ENCODE measurements around the gene PRX.
"Not testable (repeated sequence)": the region's sequence is repeated elsewhere in the genome, so short reads cannot be mapped to it uniquely, and the experiment has no call there.

The PRX gene, protein sequence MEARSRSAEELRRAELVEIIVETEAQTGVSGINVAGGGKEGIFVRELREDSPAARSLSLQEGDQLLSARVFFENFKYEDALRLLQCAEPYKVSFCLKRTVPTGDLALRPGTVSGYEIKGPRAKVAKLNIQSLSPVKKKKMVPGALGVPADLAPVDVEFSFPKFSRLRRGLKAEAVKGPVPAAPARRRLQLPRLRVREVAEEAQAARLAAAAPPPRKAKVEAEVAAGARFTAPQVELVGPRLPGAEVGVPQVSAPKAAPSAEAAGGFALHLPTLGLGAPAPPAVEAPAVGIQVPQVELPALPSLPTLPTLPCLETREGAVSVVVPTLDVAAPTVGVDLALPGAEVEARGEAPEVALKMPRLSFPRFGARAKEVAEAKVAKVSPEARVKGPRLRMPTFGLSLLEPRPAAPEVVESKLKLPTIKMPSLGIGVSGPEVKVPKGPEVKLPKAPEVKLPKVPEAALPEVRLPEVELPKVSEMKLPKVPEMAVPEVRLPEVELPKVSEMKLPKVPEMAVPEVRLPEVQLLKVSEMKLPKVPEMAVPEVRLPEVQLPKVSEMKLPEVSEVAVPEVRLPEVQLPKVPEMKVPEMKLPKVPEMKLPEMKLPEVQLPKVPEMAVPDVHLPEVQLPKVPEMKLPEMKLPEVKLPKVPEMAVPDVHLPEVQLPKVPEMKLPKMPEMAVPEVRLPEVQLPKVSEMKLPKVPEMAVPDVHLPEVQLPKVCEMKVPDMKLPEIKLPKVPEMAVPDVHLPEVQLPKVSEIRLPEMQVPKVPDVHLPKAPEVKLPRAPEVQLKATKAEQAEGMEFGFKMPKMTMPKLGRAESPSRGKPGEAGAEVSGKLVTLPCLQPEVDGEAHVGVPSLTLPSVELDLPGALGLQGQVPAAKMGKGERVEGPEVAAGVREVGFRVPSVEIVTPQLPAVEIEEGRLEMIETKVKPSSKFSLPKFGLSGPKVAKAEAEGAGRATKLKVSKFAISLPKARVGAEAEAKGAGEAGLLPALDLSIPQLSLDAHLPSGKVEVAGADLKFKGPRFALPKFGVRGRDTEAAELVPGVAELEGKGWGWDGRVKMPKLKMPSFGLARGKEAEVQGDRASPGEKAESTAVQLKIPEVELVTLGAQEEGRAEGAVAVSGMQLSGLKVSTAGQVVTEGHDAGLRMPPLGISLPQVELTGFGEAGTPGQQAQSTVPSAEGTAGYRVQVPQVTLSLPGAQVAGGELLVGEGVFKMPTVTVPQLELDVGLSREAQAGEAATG (N-terminal part only)

GRCh38 chr19:40413291-40413845 is at the start of gene PRX:
TSS of gene PRX (minus strand) at chr19:40413378. CDS start at chr19:40407932, 5,446 bp downstream.
- no peak for DNase-seq (ENCODE audit: low read depth)

DNA sequence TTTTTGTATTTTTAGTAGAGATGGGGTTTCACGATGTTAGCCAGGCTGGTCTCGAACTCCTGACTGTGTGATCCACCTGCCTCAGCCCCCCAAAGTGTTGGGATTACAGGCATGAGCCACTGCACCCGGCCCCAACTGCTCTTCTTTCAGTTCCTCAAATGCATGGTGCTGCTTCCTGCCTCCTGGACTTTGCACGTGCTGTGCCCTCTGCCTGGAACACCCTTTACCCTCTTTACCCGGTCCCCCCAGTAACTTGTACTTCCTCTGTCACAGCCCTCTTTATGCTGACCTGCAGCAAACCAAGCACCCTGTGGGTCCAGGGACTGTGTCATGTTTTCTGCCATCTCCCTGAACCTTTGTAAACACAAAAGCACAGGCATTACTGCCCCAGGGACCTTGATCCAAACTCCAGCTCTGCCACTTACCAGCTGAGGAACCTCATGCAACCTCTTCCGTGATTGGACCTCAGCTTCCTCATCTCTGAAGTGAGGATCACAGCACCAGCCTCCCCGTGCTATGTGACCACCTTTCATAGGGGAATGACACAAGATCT is 48.6 kb upstream of the PRX start:
- no peak for DNase-seq (ENCODE audit: low read depth)

GRCh38 chr19:40460185-40460584 is 47.0 kb upstream of the PRX start:
- DNase-seq (ENCODE audit: low read depth), result no peak

DNA sequence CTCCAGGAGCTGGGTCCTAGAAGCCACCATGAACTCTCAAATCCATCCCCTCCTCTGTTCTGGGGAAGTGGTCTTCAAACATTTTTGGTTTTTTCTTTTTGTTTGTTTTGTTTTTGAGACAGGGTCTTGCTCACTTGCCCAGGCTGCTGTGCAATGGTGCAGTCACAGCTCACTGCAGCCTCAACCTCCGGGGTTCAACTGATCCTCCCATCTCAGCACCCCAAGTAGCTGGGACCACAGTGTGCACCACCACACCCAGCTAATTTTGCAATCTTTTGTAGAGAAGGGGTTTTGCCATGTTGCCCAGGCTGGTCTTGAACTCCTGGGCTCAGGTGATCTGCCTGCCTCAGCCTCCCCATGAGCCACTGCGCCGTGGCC is 45.4 kb upstream of the PRX start:
- DNase-seq (ENCODE audit: low read depth), result no peak

DNA sequence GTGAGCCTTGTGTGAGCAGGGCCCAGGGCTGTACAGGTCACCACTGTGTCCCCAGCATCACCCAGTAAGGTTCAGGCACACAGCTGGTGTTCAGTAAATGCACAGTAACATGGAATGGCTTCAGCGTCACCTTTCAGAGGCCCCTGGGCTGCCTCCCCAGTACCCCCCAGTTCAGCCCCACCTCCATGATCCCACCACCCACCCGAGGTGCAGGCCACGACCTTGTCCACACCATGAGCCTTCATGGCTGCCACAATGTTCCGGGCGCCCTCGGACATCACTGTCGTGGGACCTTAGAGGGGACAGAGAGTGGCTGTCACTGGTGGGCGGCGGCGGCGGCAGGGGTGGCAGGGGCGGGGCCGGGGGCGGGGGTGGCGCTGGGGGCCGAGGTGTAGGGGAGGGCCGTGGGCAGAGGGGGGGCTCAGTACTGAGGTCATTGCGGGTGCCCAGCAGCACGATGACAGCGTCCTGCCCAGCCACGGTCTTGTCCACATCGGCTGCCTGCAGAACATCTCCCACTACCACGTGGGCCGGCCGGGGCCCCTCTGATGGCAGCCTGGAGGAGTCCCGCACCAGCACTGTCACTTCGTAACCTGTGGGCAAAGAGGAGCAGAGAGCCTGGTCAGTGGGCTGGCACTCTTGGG is 44.9 kb upstream of the PRX start:
- no peak for DNase-seq (ENCODE audit: low read depth)

- DNase-seq (ENCODE audit: low read depth), result no peak
Observed at GRCh38 chr19:40457048-40457447, 43.9 kb upstream of the PRX start.

- DNase-seq (ENCODE audit: low read depth), result not testable (repeated sequence)
Observed at GRCh38 chr19:40453943-40454342, 40.8 kb upstream of the PRX start.

DNA sequence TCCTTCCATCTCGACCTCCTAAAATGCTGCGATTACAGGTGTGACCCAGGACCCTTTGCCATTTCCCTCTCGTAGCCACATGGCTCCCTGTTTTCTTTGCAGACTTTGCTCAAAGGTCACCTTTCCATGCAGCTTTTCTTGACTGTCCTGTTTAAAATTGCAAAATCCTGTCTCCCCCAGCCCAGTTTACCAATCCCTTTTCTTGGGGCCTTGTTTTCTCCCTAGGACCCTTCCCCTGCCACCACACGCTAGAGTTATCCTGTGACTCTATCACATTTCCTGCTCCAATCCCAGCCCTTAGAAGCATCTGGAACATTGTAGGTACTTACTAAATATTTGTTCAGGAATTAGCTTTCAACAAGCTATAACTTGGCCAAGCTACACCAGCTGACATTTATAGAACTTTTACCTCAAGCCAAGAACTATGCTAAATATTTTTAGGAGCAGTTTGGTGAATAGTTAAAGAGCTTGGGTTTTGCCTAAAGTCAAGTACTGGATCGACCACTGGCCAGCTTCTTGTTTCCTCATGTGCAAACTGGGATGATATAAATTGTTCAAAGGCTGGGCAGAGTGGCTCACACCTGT is 40.1 kb upstream of the PRX start:
- DNase-seq (ENCODE audit: low read depth), result no peak

DNA sequence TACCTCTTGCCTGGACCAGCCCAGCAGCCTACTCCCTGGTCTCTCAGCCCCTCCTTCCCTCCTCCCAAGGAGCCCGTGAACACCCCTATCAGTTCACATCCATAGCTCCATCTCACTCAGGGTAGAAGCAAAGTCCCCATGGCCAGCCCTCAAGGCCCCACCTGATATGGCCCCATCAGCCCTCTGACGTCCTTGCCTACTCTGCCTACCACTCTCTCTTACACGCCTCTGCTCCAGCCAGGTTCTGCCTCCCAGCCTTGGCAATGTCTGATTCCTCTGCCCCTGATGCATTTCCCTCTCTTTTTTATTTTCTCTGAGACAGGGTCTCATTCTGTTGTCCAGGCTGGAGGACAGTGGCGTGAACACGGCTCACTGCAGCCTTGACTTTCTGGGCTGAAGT is 38.8 kb upstream of the PRX start:
- DNase-seq (ENCODE audit: low read depth), result no peak

DNA sequence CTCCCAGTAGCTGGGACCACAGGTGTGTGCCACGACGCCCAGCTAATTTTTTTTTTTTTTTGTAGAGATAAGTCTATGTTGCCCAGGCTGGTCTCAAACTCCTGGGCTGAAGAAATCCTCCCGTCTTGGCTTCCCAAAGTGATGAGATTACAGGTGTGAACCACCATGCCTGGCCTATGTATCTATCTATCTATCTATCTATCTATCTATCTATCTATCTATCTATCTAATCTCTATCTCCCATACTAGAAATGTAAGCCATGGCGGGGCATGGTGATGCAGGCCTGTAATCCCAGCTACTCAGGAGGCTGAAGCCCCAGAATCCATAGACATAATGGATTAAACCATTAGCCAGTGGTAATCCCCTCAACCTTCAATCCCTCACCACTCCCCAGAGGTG is 37.5 kb upstream of the PRX start:
- DNase-seq (ENCODE audit: low read depth), result no peak

DNA sequence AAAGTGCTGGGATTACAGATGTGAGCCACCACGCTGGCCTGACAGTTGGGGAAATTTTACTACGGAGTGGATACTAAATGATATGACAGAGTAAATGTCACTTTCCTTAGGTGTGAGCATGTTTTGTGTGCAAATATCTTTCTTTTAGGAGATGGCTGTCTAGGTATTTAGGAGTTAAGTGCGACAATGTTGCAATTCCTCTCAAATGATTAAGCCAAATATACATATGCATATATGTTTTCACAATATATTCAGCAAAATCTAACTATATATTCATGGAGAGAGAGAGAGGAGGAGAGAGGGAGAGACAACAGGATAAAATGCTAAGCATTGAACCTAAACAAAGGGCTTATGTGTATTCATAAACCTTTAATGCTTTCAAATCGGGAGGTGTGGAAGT is 36.3 kb upstream of the PRX start:
- DNase-seq (ENCODE audit: low read depth), result no peak

GRCh38 chr19:40446263-40446784 is 33.1 kb upstream of the PRX start:
- no peak for DNase-seq (ENCODE audit: low read depth)

DNA sequence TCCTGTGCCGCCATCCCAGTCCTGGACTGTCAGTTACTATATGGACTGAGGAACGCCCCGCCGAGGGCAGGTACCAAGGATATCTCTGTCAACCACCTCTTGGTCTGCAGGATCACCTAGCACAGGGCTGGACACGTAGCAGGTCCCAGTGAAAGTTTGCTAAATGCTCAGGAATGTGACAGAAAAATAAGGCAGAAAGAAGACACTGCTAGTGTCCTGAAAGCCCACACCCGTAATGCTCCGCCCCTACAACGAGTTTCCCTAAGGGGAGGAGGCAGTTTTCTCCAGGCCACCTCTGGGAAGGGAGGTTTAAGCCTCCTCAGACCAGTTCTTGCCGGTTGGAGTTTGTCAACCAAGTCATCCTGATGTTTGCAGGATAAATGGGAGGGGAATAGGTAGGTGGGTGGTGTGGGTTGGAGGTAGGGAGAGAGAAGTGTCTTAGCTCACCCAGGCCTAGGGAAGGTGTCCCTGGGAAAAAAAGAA is 32.6 kb upstream of the PRX start:
- DNase-seq (ENCODE audit: low read depth), result no peak

DNA sequence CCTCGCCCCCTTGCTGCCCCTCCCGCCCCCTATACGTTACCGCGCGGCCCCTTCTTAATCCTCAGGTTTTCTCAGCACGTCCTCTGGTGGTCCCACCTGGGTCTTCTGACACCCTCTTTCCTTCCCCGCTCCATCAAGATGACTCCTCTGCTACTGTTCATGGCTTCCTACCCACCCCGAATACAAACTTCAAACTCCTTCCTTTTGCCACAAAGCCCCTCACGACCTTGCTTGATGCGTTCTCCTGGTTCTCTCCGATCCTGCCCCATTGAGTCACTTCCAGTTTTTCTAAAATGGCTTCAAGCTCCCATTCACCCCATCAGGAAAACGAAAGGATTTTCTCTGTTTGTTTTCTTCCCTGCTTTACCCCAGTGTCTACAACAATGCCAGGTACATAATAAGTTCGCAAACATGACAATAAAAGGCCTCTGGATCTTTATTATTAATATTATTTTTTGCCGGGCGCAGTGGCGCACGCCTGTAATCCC is 31.7 kb upstream of the PRX start:
- no peak for DNase-seq (ENCODE audit: low read depth)

- peak; percentile 95 for DNase-seq (ENCODE audit: low read depth)
Observed at GRCh38 chr19:40444000-40444824, 31.0 kb upstream of the PRX start, which contains the start of gene SERTAD3. TSS of gene SERTAD3 (minus strand) at chr19:40444335. CDS start at chr19:40442080, 2,255 bp downstream.

DNA sequence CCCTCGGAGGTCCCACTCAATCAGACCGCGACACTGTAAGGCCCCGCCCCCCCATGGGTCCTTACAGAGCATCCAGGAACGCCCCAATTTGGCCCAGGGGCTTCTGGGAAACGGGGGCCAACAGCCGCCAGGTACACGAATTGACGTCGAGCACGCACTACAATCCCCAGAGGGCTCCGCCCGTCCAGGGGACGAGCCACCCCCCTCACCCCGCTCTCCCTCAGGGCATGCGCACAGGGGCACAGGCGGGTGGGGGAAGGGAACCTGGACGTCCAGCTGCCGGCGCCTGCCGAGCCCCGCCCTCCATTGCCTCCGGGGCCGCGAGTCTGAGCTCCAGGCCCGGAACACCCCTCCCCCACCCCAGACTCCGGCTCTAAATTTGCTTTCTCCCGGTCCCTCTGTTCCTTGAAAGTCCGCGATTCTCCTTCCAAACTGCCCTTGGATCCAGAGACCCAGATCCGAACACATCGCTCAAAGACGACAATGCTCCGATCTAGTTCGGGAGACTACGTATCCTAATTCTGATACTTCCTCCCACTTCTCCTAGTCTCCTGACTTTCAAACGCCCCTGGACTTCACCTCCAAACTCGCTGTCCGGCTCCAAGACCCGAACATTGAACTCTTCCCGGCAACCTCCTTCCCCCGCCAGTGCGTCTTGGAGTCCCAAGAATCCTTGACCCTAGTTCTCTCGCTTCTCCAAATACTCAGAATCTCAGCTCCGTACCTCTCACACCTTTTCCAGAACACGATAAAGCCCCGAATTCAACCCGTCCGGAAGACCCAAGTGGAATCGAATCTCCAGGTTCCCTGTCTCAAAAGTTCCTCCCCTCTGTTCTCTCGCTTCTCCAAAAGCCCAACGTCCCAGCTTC is 30.2 kb upstream of the PRX start:
- DNase-seq (ENCODE audit: low read depth), result peak; percentile 99

DNA sequence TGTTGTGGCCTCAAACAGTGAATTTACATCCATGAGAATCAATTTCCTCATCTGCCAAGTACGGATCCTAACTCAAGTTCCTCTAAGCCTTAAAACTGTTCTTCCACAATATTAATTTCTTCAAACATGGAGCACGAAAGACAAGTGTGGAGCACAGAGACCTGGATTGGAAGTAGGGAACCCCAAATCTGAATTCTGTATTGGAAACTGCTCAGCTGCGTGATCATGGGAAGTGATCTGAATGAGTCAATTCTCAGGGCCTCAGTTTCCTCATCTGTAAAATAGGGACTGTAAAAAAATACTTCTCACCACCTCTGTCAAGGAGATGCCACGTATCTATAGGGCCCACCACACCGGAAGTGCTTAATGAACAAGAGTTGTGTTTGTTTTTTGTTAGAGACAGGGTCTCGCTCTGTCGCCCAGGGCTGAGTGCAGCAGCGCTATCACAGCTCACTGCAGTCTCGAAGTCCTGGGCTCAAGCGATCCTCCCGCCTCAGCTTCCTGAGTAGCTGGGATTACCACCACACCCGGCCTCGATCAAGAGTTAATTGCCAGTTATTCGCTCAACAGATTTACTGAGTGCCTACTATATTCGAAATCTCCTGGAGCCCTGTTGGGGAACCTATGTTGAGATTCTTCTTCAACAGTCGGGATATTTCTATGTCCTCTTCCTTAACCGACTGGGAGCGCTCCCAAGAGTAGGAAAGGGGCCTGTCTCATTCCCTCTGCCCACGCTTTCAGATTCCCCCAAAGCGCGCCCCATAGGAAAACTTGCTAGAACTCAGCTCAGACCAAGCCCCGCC is 29.4 kb upstream of the PRX start:
- no peak for DNase-seq (ENCODE audit: low read depth)

All from activated T-helper 1 cell treated with Interleukin-2 at 50 U/mL for 16 hours (primary cell).